Activated CD4-positive, alpha-beta T cell treated with anti-CD3 and anti-CD28 coated beads for 36 hours (primary cell): ENCODE data around the gene DUSP9. TPM values are rescaled to one million over a fixed set of nuclear protein-coding genes. Genes with fewer than 3 reads are reported as not detected.

Experiments
- ATAC-seq: fragments of 200-7000 bp; cut with Tn5 transposase; one replicate; pipeline ENCODE4 v1.10.0; 2021; ENCODE audit warnings: mild to moderate bottlenecking, moderate library complexity
- CTCF ChIA-PET: fragments of 350-600 bp; sonication (Branson Sonifier 250); formaldehyde crosslinking; loops from one replicate; lab custom pipeline; 2021; ENCODE audit warnings: antibody characterized with exemption; lab: Charles Lee
- POLR2A ChIA-PET: fragments of 350-600 bp; sonication (Branson Sonifier 250); formaldehyde crosslinking; loops from one replicate; lab custom pipeline; 2021; ENCODE audit warnings: antibody characterized with exemption, inconsistent platforms; lab: Charles Lee
- DNase-seq: peaks from one replicate; pipeline ENCODE4 v3.0.0-alpha.2; 2020
- H3K27ac Mint-ChIP-seq: one replicate; pipeline ENCODE4 v1.8.0; 2021; ENCODE audit warnings: mixed read lengths
- H3K27me3 Mint-ChIP-seq: one replicate; pipeline ENCODE4 v1.8.0; 2021; ENCODE audit warnings: mixed read lengths
- H3K36me3 Mint-ChIP-seq: one replicate; pipeline ENCODE4 v1.8.0; 2021; ENCODE audit warnings: low read depth, mixed read lengths
- H3K4me1 Mint-ChIP-seq: one replicate; pipeline ENCODE4 v1.8.0; 2021; ENCODE audit warnings: mixed read lengths
- H3K4me3 Mint-ChIP-seq: one replicate; pipeline ENCODE4 v1.8.0; 2021; ENCODE audit warnings: mild to moderate bottlenecking, moderate library complexity, mixed read lengths
- H3K9me3 Mint-ChIP-seq: one replicate; pipeline ENCODE4 v1.8.0; 2021; ENCODE audit warnings: low read depth, mixed read lengths
- intact Hi-C, 2 experiments: fragments of 100-400 bp; cut with DNase I in 1 of 2; cut with micrococcal nuclease in 1 of 2; formaldehyde crosslinking; loops; one replicate each; pipeline versions ENCODE4 v1.14.2 to v1.15.1; 2022 to 2024; cut with DNase I, micrococcal nuclease
- total RNA-seq, 2 experiments: library from RNA; stranded (reverse); gene quantifications; one replicate each; pipeline ENCODE4 v1.2.3, GENCODE V29; 2021

Gene DUSP9
- total RNA-seq, 2 experiments from 2014 or later = 0.12 to 0.14 TPM

DNA sequence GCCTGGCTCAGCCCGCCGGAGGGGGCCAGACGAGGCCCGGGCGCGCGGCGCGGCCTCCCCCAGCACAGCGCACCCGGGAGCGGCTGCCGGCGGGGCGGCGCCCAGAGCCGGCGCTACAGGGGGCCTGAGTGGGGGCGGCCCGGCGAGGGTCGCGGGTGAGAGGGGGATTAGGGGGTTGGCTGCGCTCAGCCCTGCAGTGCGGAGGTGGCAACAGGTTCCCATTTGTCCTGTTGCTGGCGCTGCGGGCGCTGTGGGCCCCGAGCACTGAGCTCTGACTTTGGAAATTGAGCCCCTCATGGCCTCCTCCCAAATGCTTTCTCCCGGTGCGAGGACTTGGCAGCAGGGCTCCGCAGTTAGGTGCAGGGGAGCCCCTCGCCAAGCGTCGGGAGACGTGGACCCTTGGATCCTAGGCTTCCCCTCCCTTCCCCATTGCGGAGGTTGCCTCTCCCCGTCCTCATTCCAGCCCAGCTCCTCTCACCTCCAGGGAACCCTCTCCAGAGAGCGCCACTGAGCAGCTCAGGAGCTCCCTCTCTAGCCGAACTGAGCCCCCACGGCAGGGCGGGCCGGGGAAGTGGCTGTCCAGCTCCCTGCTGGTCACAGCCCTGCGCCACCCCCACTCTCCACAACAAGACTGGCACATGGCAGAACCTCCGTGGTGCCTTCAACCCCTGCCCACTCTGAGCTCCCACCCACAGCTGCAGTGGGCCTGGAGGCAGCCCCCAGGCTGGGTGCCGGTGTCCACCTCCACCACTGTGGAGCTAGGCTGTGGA, 2.5 kb upstream of the DUSP9 start:
- ChIA-PET CTCF (interaction anchor here (0.8 to 1.7 kb wide), 6 partner anchors 13 to 80 kb away, joined by 3 to 12 read pairs (median 4); partner anchors contain the start of gene CCNQ), POLR2A (interaction anchor here (0.7 kb wide), 1 partner anchor 60 kb away, joined by 3 read pairs; no protein-coding TSS in a partner anchor)
- Mint-ChIP-seq H3K27me3 (peaks cover 35% of the 10 kb centered on the region), H3K27ac (no peak overlapping the region), H3K9me3 (no peaks in the 10 kb centered on the region), H3K36me3 (no peaks in the 10 kb centered on the region), H3K4me3 (no peak overlapping the region), H3K4me1 (peaks cover 12% of the 10 kb centered on the region)
- ATAC-seq (no peak), DNase-seq (no peak)
- intact Hi-C loops = loop anchor here (5.0 kb wide), 3 partner anchors 37 to 702 kb away; no protein-coding TSS in a partner anchor

DNA sequence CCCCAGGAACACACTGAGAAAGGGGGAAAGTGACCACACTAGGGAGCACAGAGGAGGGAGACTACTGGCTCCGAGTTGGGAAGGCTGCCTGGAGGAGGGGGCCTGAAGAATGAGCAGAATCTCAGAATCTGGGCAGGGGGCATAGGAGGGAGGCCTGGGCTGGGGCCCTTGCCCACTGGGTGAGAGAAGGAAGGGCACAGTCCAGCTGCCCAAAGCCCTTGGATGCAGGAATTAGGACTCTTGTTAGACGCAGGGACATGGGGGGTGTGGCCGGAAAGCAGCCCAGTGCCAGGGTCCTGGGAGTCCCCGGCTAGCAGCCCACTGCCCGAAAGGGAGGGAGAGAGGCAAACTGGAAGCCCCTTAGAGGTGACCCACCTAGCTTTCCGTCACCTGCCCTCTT, 1.9 kb upstream of the DUSP9 start:
- ATAC-seq (no peak), DNase-seq (no peak)
- Mint-ChIP-seq H3K36me3 (no peaks in the 10 kb centered on the region), H3K27ac (no peak overlapping the region), H3K9me3 (no peaks in the 10 kb centered on the region), H3K27me3 (peaks cover 35% of the 10 kb centered on the region), H3K4me1 (peaks cover 12% of the 10 kb centered on the region), H3K4me3 (no peak overlapping the region)
- CTCF ChIA-PET = interaction anchor here (0.8 to 1.7 kb wide), 6 partner anchors 14 to 81 kb away, joined by 3 to 12 read pairs (median 4); partner anchors contain the start of gene CCNQ
- POLR2A ChIA-PET = no interaction called here
- intact Hi-C loops = loop anchor here (5.0 kb wide), 3 partner anchors 38 to 703 kb away; no protein-coding TSS in a partner anchor

DNA sequence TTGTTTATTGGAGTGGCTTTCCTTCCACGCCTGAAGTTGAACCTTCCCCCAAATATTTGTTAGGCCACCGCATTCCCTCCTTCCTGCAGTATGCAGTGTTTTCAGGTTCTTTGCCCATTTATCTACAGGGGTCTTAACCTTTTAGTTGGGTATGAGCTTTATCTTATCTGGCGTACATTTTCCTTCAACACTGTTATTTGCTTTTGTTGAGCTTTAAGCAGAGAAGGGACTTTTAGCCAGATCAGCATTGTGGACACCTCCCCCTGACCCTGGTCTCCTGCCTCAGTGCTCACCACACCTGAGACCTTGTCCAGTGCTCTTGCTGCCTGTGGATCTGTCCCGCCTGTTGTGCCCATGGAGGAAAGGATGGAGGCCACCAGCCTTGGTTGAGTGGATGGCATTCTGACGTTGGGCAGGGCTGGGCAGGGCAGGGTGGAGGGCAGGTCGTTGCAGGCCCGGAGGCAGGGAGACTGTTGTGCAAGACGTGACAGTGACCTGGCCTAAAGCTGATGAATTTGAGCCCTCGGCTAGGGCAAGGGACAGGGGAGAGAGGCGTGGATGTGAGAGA, 998 bp upstream of the DUSP9 start:
- intact Hi-C loops = loop anchor here (2.0 to 5.0 kb wide), 4 partner anchors 35 to 704 kb away; no protein-coding TSS in a partner anchor
- ChIA-PET CTCF (interaction anchor here (1.2 to 1.7 kb wide), 6 partner anchors 10 to 91 kb away, joined by 3 to 7 read pairs (median 4); no protein-coding TSS in a partner anchor), POLR2A (no interaction called here)
- Mint-ChIP-seq H3K4me1 (peaks cover 12% of the 10 kb centered on the region), H3K9me3 (no peaks in the 10 kb centered on the region), H3K27ac (no peak overlapping the region), H3K27me3 (peaks cover 33% of the 10 kb centered on the region), H3K4me3 (no peak overlapping the region), H3K36me3 (no peaks in the 10 kb centered on the region)
- no peak for ATAC-seq
- no peak for DNase-seq

DNA sequence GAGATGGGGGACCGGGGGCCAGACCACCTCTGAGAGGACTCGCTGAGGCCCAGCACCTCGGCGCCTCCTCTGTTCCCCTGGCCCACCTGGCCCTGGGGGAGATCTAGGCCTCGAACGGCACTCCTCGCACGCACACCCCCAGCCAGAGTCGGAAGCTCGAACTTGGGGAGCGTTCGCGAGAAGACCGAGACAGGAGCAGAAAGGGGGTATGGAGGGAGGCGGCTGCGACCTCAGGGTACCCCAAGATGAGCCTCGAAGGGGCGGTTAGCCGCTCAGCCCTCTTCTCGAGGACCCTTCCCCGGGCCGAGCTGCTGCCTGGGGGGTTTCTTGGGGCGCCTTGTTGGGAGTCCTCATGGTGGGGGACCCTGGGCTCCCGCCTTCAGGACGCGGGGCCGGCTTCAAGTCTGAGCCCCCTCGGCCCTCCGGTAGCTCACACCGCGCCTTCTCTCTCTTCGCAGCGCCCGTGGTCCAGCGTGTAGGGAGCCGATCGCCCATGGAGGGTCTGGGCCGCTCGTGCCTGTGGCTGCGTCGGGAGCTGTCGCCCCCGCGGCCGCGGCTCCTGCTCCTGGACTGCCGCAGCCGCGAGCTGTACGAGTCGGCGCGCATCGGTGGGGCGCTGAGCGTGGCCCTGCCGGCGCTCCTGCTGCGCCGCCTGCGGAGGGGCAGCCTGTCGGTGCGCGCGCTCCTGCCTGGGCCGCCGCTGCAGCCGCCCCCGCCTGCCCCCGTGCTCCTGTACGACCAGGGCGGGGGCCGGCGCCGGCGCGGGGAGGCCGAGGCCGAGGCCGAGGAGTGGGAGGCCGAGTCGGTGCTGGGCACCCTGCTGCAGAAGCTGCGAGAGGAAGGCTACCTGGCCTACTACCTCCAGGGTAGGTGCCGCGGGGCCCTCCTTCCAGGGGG, 706 bp downstream of the DUSP9 start:
- ATAC-seq (no peak), DNase-seq (no peak)
- H3K27me3 Mint-ChIP-seq = peaks cover 27% of the 10 kb centered on the region
- no peaks in the 10 kb centered on the region for H3K36me3 Mint-ChIP-seq
- H3K27ac Mint-ChIP-seq = no peak overlapping the region
- no peaks in the 10 kb centered on the region for H3K9me3 Mint-ChIP-seq
- POLR2A ChIA-PET = no interaction called here
- intact Hi-C loops = loop anchor here (2.0 to 5.0 kb wide), 4 partner anchors 37 to 705 kb away; no protein-coding TSS in a partner anchor
- peaks cover 6% of the 10 kb centered on the region for H3K4me1 Mint-ChIP-seq
- H3K4me3 Mint-ChIP-seq = no peak overlapping the region
- CTCF ChIA-PET = interaction anchor here (1.0 to 3.4 kb wide), 4 partner anchors 10 to 108 kb away, joined by 4 to 12 read pairs (median 4); no protein-coding TSS in a partner anchor

DNA sequence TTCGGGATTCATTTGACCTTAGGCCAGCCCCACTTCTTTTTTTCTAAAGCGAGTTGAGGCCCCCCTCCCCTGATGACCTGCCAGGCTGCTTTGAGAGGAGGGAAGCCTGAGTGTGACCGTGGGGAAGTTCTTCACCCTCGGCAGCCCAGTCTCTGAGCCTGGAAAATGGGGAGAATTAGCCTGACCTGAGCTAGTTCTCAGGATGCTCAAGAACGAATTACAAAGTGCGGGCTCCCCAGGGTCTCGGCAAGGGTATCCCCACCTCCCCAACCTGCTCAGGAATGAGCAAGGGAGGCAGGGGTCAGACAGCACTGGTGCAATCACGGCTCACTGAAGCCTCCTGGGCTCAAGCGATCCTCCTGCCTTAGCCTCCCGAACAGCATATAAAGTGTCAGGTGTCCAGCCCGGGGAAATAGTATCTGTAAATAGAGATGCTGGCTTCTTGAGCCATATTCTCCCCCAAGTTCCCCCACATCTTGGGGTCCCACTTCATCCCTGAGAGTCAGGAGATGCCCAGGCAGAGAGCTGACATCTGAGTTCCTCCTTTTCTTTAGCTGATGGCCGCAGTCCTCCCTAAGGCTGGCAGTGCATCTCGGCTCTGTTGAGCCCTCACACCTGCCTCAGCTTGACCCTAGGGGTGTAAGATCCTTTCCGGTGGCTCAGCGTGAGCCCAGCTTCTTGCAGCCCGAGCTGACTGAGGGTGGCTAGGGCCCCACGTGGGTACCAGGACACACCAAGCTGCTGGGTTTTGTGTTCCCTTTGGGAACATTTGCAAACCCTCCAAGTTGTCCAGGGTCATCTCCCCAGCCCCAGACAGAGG, 1.6 kb downstream of the DUSP9 start:
- no peak overlapping the region for H3K27ac Mint-ChIP-seq
- intact Hi-C loops = loop anchor here (1.0 to 5.0 kb wide), 5 partner anchors 41 to 706 kb away; no protein-coding TSS in a partner anchor
- no peak overlapping the region for H3K4me3 Mint-ChIP-seq
- CTCF ChIA-PET = interaction anchor here (0.6 to 3.4 kb wide), 5 partner anchors 19 to 707 kb away, joined by 3 to 12 read pairs (median 3); no protein-coding TSS in a partner anchor
- ATAC-seq (no peak), DNase-seq (no peak)
- no peaks in the 10 kb centered on the region for H3K9me3 Mint-ChIP-seq
- no peaks in the 10 kb centered on the region for H3K36me3 Mint-ChIP-seq
- POLR2A ChIA-PET = no interaction called here
- H3K27me3 Mint-ChIP-seq = peaks cover 20% of the 10 kb centered on the region
- peaks cover under 1% of the 10 kb centered on the region for H3K4me1 Mint-ChIP-seq

DNA sequence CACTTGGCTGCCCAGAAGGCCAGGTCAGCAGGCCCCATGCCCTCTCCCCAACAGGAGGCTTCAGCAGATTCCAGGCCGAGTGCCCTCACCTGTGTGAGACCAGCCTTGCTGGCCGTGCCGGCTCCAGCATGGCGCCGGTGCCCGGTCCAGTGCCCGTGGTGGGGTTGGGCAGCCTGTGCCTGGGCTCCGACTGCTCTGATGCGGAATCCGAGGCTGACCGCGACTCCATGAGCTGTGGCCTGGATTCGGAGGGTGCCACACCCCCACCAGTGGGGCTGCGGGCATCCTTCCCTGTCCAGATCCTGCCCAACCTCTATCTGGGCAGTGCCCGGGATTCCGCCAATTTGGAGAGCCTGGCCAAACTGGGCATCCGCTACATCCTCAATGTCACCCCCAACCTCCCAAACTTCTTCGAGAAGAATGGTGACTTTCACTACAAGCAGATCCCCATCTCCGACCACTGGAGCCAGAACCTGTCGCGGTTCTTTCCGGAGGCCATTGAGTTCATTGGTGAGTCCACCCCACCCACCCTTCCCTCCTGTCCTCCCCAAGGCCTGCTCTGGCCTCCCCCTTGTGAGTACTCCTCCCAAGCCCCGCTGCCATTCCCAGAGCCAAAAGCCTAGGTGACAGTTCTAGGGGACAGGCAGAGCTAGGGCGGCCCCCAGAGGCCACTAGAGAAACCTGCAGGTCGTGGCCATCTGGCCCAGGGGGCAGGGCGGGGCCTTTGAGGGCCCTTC, 2.3 kb downstream of the DUSP9 start:
- no peak overlapping the region for H3K27ac Mint-ChIP-seq
- no peak overlapping the region for H3K4me3 Mint-ChIP-seq
- CTCF ChIA-PET = interaction anchor here (0.6 to 3.4 kb wide), 6 partner anchors 18 to 708 kb away, joined by 3 to 12 read pairs (median 4); no protein-coding TSS in a partner anchor
- no peaks in the 10 kb centered on the region for H3K9me3 Mint-ChIP-seq
- H3K27me3 Mint-ChIP-seq = peaks cover 17% of the 10 kb centered on the region
- H3K36me3 Mint-ChIP-seq = no peaks in the 10 kb centered on the region
- POLR2A ChIA-PET = no interaction called here
- ATAC-seq = peak; percentile 84
- H3K4me1 Mint-ChIP-seq = no peaks in the 10 kb centered on the region
- intact Hi-C loops = loop anchor here (1.0 to 5.0 kb wide), 5 partner anchors 42 to 707 kb away; no protein-coding TSS in a partner anchor
- DNase-seq = peak; percentile 64

DNA sequence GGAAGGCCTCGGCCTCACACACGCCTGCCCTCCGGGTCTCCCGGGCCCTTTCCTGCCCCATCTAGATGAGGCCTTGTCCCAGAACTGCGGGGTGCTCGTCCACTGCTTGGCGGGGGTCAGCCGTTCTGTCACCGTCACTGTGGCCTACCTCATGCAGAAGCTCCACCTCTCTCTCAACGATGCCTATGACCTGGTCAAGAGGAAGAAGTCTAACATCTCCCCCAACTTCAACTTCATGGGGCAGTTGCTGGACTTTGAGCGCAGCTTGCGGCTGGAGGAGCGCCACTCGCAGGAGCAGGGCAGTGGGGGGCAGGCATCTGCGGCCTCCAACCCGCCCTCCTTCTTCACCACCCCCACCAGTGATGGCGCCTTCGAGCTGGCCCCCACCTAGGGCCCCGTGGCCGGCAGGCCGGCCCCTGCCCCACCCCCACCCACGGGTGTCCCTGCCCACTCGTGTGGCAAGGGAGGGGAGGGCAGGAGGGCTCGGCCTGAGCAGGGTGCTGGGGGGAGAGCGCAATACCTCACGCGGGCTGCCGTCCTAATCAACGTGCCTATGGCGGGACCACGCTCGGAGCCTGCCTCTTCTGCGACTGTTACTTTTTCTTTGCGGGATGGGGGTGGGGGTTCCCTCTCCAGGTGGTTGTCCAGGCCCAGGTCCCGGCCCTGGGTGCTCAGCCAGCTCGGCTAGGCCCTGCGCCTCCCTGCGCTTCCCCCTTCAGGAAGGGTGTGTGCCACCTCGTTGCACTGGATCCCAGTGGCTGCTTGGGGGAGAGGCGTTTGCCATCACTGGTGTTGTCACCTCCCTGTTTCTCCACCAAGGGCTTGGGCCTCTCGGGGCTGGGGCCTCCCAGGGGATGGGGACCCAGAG, 3.1 kb downstream of the DUSP9 start:
- peaks cover 14% of the 10 kb centered on the region for H3K27me3 Mint-ChIP-seq
- ChIA-PET POLR2A (no interaction called here), CTCF (interaction anchor here (1.0 to 3.4 kb wide), 5 partner anchors 9 to 709 kb away, joined by 3 to 12 read pairs (median 4); no protein-coding TSS in a partner anchor)
- no peaks in the 10 kb centered on the region for H3K36me3 Mint-ChIP-seq
- DNase-seq (no peak), ATAC-seq (no peak)
- H3K4me1 Mint-ChIP-seq = no peaks in the 10 kb centered on the region
- no peaks in the 10 kb centered on the region for H3K9me3 Mint-ChIP-seq
- H3K27ac Mint-ChIP-seq = no peak overlapping the region
- no peak overlapping the region for H3K4me3 Mint-ChIP-seq
- intact Hi-C loops = loop anchor here (1.0 to 5.0 kb wide), 5 partner anchors 43 to 708 kb away; no protein-coding TSS in a partner anchor

DNA sequence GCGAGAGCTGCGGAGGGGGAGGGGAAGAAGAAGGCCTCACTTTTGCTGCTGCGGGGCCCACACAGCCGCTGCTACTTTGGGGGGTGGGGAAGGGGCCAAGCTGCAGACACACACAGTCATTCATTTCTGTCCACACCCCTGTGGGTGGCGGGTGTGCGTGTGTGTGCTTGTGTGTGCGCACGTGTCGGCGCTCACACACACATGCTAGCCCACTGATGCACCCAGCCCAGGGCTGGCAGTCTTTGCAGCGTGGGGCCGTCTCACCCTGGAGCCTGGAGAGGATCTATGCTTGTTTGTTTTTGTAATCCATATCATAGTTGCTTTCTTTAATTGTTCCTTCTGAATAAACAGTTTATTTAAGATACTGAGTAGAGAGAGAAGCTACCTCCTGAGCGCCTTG, 4.0 kb downstream of the DUSP9 start:
- Mint-ChIP-seq H3K4me1 (no peaks in the 10 kb centered on the region), H3K4me3 (no peak overlapping the region), H3K27ac (no peak overlapping the region), H3K27me3 (peaks cover 11% of the 10 kb centered on the region), H3K36me3 (no peaks in the 10 kb centered on the region), H3K9me3 (no peaks in the 10 kb centered on the region)
- intact Hi-C loops = no loop called here
- ChIA-PET POLR2A (no interaction called here), CTCF (interaction anchor here (1.1 kb wide), 3 partner anchors 10 to 97 kb away, joined by 3 to 4 read pairs (median 4); no protein-coding TSS in a partner anchor)
- DNase-seq = no peak
- no peak for ATAC-seq

DNA sequence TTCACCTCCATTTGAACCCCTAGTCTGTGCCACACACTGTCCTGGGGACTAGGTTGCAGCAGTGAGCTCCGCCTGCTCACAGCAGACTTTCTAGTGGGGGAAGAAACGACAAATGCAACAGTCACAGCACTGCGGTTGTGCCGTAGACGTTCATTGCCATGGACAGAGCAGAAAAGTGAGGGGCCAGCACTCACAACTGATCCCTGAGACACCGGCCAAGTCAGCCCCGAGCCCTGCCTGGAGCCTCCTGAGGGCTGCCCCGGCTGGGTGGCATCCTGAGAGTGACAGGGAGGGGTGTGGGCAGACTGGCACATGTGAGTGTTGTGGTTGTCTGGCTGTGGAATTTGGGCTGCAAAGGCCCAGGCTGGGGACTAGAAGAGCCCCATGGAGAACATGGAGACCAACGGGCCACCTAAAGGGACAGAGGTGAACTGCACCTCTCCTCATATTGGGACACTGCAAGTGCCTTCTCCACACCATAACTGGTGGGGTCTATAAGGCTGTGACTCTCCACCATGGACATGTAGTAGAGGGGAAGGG, 4.6 kb downstream of the DUSP9 start:
- Mint-ChIP-seq H3K27ac (no peak overlapping the region), H3K4me1 (no peaks in the 10 kb centered on the region), H3K27me3 (peaks cover 6% of the 10 kb centered on the region), H3K9me3 (no peaks in the 10 kb centered on the region), H3K36me3 (no peaks in the 10 kb centered on the region), H3K4me3 (no peak overlapping the region)
- ChIA-PET CTCF (interaction anchor here (0.5 to 1.5 kb wide), 5 partner anchors 10 to 131 kb away, joined by 3 to 4 read pairs (median 4); no protein-coding TSS in a partner anchor), POLR2A (no interaction called here)
- DNase-seq (no peak), ATAC-seq (no peak)
- intact Hi-C loops = no loop called here
